Sciatic nerve (tissue), 2 donors: Measurements from ENCODE around the gene ZNF618. TPM values are rescaled to one million over a fixed set of nuclear protein-coding genes. Genes with fewer than 3 reads are reported as not detected.

Experiments
- ATAC-seq: fragments of 200-7000 bp; cut with Tn5 transposase; one replicate; pipeline ENCODE4 v1.9.1; 2020; ENCODE audit warnings: mild to moderate bottlenecking, moderate library complexity
- DNase-seq: peaks from one replicate; pipeline ENCODE4 v3.0.0-alpha.2; 2020; ENCODE audit warnings: low spot score
- intact Hi-C: fragments of 100-400 bp; cut with DNase I; formaldehyde crosslinking; loops from one replicate; pipeline ENCODE4 v1.14.2; 2022
- total RNA-seq: library from RNA; stranded (reverse); fragmentation: NEBNext Ultra II Directional; extraction: Animal tissue kit (Norgen Biotek cat#: 25700); gene quantifications from one replicate; pipeline ENCODE4 v1.2.1, GENCODE V29; 2021
- donor health status: DM: no; HTN: no; CAD: no.
- donor health status: DM: no; HTN: no; CAD: no.

The ZNF618 gene
- total RNA-seq, 1 donor from 2014 or later, result 15.5 TPM

GRCh38 chr9:113882181-113882580 is 6.1 kb downstream of the ZNF618 start:
- no peak for DNase-seq
- no peak for ATAC-seq
- intact Hi-C loops, result no loop called here

- ATAC-seq (no peak), DNase-seq (no peak)
- intact Hi-C loops, result no loop called here
Measured at GRCh38 chr9:113882636-113883164, 6.6 kb downstream of the ZNF618 start.

GRCh38 chr9:113885183-113886025 is 9.3 kb downstream of the ZNF618 start:
- DNase-seq, result no peak
- intact Hi-C loops, result no loop called here
- ATAC-seq, result no peak

- ATAC-seq (peak; percentile 73), DNase-seq (no peak)
- intact Hi-C loops, result no loop called here
Measured at GRCh38 chr9:113886026-113886369, 9.9 kb downstream of the ZNF618 start.

- peak; percentile 57 for ATAC-seq
- intact Hi-C loops, result no loop called here
- DNase-seq, result no peak
Measured at GRCh38 chr9:113886466-113886865, 10.4 kb downstream of the ZNF618 start.

- DNase-seq (no peak), ATAC-seq (no peak)
- intact Hi-C loops, result no loop called here
Measured at GRCh38 chr9:113886933-113887332, 10.8 kb downstream of the ZNF618 start.

GRCh38 chr9:113887436-113887835 is 11.3 kb downstream of the ZNF618 start:
- intact Hi-C loops, result no loop called here
- ATAC-seq (no peak), DNase-seq (no peak)

GRCh38 chr9:113888336-113888735 is 12.2 kb downstream of the ZNF618 start:
- ATAC-seq (no peak), DNase-seq (no peak)
- intact Hi-C loops, result no loop called here

GRCh38 chr9:113888976-113889375 is 12.9 kb downstream of the ZNF618 start:
- DNase-seq (no peak), ATAC-seq (no peak)
- intact Hi-C loops, result no loop called here

- ATAC-seq (no peak), DNase-seq (no peak)
- intact Hi-C loops, result no loop called here
Measured at GRCh38 chr9:113890704-113891103, 14.6 kb downstream of the ZNF618 start.

- intact Hi-C loops, result no loop called here
- no peak for ATAC-seq
- no peak for DNase-seq
Measured at GRCh38 chr9:113892861-113893491, 16.9 kb downstream of the ZNF618 start.

GRCh38 chr9:113894166-113894565 is 18.1 kb downstream of the ZNF618 start:
- DNase-seq (no peak), ATAC-seq (no peak)
- intact Hi-C loops, result no loop called here

GRCh38 chr9:113895526-113895925 is 19.4 kb downstream of the ZNF618 start:
- ATAC-seq (no peak), DNase-seq (no peak)
- intact Hi-C loops, result no loop called here

GRCh38 chr9:113896713-113897112 is 20.6 kb downstream of the ZNF618 start:
- no peak for ATAC-seq
- intact Hi-C loops, result no loop called here
- no peak for DNase-seq

GRCh38 chr9:113898151-113898550 is 22.0 kb downstream of the ZNF618 start:
- intact Hi-C loops, result no loop called here
- DNase-seq, result no peak
- no peak for ATAC-seq

- intact Hi-C loops, result no loop called here
- ATAC-seq (no peak), DNase-seq (no peak)
Measured at GRCh38 chr9:113898596-113898995, 22.5 kb downstream of the ZNF618 start.

GRCh38 chr9:113899205-113899604 is 23.1 kb downstream of the ZNF618 start:
- DNase-seq (no peak), ATAC-seq (no peak)
- intact Hi-C loops, result no loop called here

GRCh38 chr9:113901221-113901688 is 25.1 kb downstream of the ZNF618 start:
- intact Hi-C loops, result no loop called here
- ATAC-seq, result no peak
- DNase-seq, result no peak

GRCh38 chr9:113903514-113904077 is 27.5 kb downstream of the ZNF618 start:
- no peak for ATAC-seq
- intact Hi-C loops, result no loop called here

More at GRCh38 chr9:113903514-113904077, 27.5 kb downstream of the ZNF618 start:
- DNase-seq, result no peak
